Measurements from ENCODE around the gene SLC18A3. TPM values are rescaled to one million over a fixed set of nuclear protein-coding genes. Genes with fewer than 3 reads are reported as not detected.

Gene SLC18A3
- total RNA-seq (2021; ENCODE audit: unreplicated experiment) (not detected), Bru-seq, nascent RNA (not detected), BruChase-seq, experiment 1, labeled RNA remaining after a 6-hour chase (not detected), BruChase-seq, experiment 2, labeled RNA remaining after a 2-hour chase (not detected)
- polyA plus RNA-seq (2012): not detected in 2 replicates
- long read RNA-seq: 0 reads

- Histone ChIP-seq H3K27me3 (ENCODE audit: insufficient read depth, low read length) (no peaks in the 10 kb centered on the region), H3K9ac (ENCODE audit: low read length) (no peak within 1 kb of the TSS), H3K9me2 (ENCODE audit: insufficient read depth) (no peaks in the 10 kb centered on the region), H4K20me1 (ENCODE audit: insufficient read depth) (no peaks in the 10 kb centered on the region), H3K4me1 (ENCODE audit: control insufficient read depth in 1 of 2, insufficient read depth in 2 of 2, low read length in 2 of 2) (peaks cover 0 to 3% of the 10 kb centered on the region in 2 experiments; a peak in 2 of 4 replicates), H2AFZ (ENCODE audit: low read depth, low read length, poor library complexity, severe bottlenecking) (no peak within 1 kb of the TSS), H3K9me3 (ENCODE audit: control insufficient read depth in 1 of 2, insufficient read depth in 1 of 2, low read depth in 1 of 2, low read length in 2 of 2) (no peaks in the 10 kb centered on the region), H3K27ac (ENCODE audit: low read depth, low read length) (no peak within 1 kb of the TSS), H3K36me3 (ENCODE audit: control insufficient read depth in 1 of 2, insufficient read depth in 2 of 2, low read length in 2 of 2) (no peaks in the 10 kb centered on the region), H3K4me3 (replicated peaks in 1 of 2; ENCODE audit: low read depth in 1 of 2, low read length in 2 of 2) (no peak within 1 kb of the TSS), H3K4me2 (ENCODE audit: low read length) (no peak within 1 kb of the TSS), H3K79me2 (ENCODE audit: insufficient read depth, low read length) (no peaks in the 10 kb centered on the region)
- ATAC-seq: no peak
- POLR2A ChIA-PET: no interaction called here
- BruUV-seq (replicated peaks): no TSS peak
- DNase-seq (ENCODE audit: low read depth, low spot score): no peak
- TF ChIP-seq MAX (IDR thresholded peaks at IDR 0.05) (no peak), CEBPB (IDR thresholded peaks at IDR 0.05; ENCODE audit: low read depth) (no peak), ATF3 (IDR thresholded peaks at IDR 0.05) (no peak), YY1 (IDR thresholded peaks at IDR 0.05; ENCODE audit: extremely low read depth, insufficient replicate concordance, low read depth, low read length) (no peak), EGR1 (IDR thresholded peaks at IDR 0.05; ENCODE audit: low read depth) (no peak), ZNF274 (IDR thresholded peaks at IDR 0.05; ENCODE audit: low read depth, low read length) (no peak), SRF (IDR thresholded peaks at IDR 0.05; ENCODE audit: low read depth) (no peak), SP1 (IDR thresholded peaks at IDR 0.05; ENCODE audit: low read depth) (no peak)
- RAD21 ChIA-PET (ENCODE audit: low non-redundant PET in 1 of 2, low total read pairs in 2 of 2, uncharacterized antibody in 2 of 2, unreplicated experiment in 2 of 2): no interaction called here
- intact Hi-C loops (cut with micrococcal nuclease): no loop called here
- CTCF ChIA-PET: no interaction called here
Observed at GRCh38 chr10:49610114-49610457, at the start of gene SLC18A3. SLC18A3 (plus strand) TSS chr10:49610310; CDS start chr10:49610741, 431 bp downstream.

- ATAC-seq (no peak), DNase-seq (ENCODE audit: low read depth, low spot score) (no peak)
- H3K9ac ChIP-seq (ENCODE audit: low read length): no peak overlapping the region
- no peaks in the 10 kb centered on the region for H3K79me2 ChIP-seq (ENCODE audit: insufficient read depth, low read length)
- intact Hi-C loops (cut with micrococcal nuclease): no loop called here
- no peak overlapping the region for H3K4me3 ChIP-seq (replicated peaks in 1 of 2; ENCODE audit: low read depth in 1 of 2, low read length in 2 of 2)
- POLR2A ChIA-PET: no interaction called here
- H3K4me1 ChIP-seq (ENCODE audit: control insufficient read depth in 1 of 2, insufficient read depth in 2 of 2, low read length in 2 of 2): no peaks in the 10 kb centered on the region
- H4K20me1 ChIP-seq (ENCODE audit: insufficient read depth): no peaks in the 10 kb centered on the region
- no peaks in the 10 kb centered on the region for H3K9me3 ChIP-seq (ENCODE audit: control insufficient read depth in 1 of 2, insufficient read depth in 1 of 2, low read depth in 1 of 2, low read length in 2 of 2)
- H2AFZ ChIP-seq (ENCODE audit: low read depth, low read length, poor library complexity, severe bottlenecking): no peak overlapping the region
- no TSS peak for BruUV-seq (replicated peaks)
- no peaks in the 10 kb centered on the region for H3K9me2 ChIP-seq (ENCODE audit: insufficient read depth)
- TF ChIP-seq FOSL1 (IDR thresholded peaks at IDR 0.05; ENCODE audit: low read depth) (no peak), ZFX (IDR thresholded peaks at IDR 0.05) (no peak), SRF (IDR thresholded peaks at IDR 0.05; ENCODE audit: low read depth) (no peak), EGR1 (IDR thresholded peaks at IDR 0.05; ENCODE audit: low read depth) (no peak), ZBTB33 (IDR thresholded peaks at IDR 0.05; ENCODE audit: extremely low read depth, insufficient replicate concordance, low read length) (no peak), JUND (IDR thresholded peaks at IDR 0.05) (no peak)
- no peak overlapping the region for H3K4me2 ChIP-seq (ENCODE audit: low read length)
- CTCF ChIA-PET: no interaction called here
- RAD21 ChIA-PET (ENCODE audit: low non-redundant PET in 1 of 2, low total read pairs in 2 of 2, uncharacterized antibody in 2 of 2, unreplicated experiment in 2 of 2): no interaction called here
- peaks cover 12% of the 10 kb centered on the region for H3K27me3 ChIP-seq (ENCODE audit: insufficient read depth, low read length)
- no peak overlapping the region for H3K27ac ChIP-seq (ENCODE audit: low read depth, low read length)
- H3K36me3 ChIP-seq (ENCODE audit: control insufficient read depth in 1 of 2, insufficient read depth in 2 of 2, low read length in 2 of 2): no peaks in the 10 kb centered on the region
Observed at GRCh38 chr10:49560526-49560925, 49.6 kb upstream of the SLC18A3 start.

Measured in HCT116 (cell line).